Retina (tissue), 1 donor: Measurements from ENCODE around the gene MYO18A.
"Not testable (repeated sequence)": the region's sequence is repeated elsewhere in the genome, so short reads cannot be mapped to it uniquely, and the experiment has no call there.

Experiments used
- DNase-seq: peaks from one replicate; pipeline ENCODE4 v3.0.0-alpha.2; 2016

MYO18A gene

DNA sequence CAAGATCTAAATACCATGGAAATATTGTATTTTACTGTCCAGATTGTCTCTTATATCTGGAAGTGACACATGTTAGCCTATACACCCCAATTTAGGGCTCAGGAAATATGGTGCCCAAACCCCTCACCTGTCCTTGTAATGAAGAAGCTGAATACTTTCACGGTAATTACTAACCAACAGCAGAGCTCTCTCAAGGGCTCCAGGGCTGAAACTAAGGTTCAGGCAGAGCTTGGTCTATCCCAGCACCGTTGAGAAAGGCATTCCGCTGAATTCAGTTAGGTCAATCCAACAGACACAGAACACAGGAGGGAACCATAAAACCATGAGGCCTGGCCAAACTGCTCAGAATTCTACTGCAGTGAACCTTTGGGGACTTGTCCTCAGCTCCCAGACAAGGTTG is 14.9 kb downstream of the MYO18A start:
- no peak for DNase-seq

DNA sequence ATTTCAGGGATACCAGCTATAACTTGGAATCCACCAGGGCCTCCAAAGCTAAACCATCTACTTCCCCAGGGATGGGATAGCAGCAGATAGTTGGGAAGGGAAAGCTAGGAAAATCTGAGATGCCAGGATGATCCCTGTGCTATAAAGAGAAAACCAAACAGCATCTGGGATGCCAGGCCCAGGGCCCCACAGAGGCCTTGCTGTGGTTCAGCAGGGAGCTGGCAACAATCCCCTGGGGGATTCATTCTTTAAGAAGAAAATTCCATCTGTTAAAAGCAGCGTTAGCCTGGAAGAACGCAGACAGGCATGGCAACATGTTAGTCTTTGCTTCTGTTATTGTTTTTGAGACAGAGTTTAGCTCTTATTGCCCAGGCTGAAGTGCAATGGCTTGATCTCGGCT is 16.6 kb downstream of the MYO18A start:
- DNase-seq, result no peak

DNA sequence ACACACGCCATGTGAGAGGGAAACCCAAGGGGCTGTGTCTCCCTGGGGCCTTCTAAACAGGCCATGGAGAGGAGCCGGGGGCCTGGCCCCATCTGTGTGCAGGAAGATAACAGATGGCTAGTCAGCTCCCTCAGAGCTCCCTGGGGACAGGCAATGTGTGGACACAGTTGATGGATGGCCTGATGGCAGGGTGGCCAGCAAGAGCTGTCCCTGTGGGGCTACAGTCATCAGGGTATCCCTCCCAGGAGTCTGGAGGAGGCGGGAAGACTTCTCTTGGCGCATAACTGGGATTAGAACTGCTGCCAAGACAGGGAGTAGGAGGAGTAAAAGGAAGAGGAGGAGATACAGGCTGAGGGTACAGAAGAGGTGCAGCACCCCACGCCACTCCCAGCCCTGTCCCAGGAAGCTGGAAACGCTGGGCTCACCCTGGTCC is 17.3 kb downstream of the MYO18A start:
- no peak for DNase-seq

DNA sequence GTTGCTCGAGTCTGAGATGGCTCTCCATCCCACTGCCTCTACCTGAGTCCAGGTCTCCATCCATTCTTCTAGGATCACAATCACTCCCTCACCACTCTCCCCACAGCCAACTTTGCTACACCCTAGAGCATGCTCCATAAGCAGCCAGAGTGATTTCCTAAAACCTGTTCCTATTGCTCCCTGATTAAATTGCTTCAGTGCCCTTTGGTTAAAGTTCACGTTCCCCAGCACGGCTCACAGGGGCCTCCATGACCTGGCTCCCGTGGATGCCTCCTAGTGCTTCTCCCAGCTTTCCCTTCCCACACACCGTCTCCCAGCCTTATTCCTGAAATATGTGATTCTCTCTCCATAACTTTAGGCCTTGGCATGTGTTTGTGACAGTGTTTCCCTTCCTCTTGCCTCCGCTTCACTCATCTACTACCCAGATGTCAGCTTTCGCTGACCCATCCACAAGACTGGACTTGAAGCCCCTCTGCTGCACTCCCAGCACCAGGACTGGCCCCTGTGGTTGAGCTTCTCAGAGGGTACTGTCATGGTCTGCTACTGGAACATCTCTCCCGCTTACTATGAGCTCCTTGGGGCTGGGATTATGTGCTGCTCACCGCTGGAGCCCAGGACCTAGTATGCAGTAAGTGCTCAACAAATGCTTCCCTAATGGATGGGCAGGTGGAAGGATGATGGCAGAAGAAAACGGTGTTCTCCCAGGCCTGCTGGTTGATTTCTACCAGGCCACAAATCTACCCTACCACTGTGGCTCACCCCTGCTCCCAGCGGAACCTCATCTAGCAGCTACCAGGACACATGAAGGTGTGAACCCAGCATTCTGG is 17.9 kb downstream of the MYO18A start:
- DNase-seq, result no peak

DNA sequence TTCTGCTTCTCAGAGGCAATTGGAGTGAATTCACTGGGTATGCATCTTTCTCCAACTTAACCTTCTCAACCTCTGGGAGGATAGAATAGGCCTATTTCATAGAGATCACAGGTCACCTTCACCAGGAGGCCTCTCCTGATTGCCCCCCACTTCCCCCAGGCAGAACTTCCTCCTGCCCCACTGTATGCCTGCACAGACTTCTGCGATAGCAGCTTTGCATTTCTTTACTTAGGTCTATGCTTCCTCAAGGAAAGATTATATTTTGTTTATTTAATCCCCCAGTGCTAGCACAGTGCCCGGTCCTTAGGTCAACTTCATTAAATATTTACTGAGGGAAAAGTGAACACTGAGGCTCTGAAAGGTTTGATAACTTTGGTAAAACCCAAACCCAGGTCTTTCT is 19.9 kb downstream of the MYO18A start:
- DNase-seq, result no peak

DNA sequence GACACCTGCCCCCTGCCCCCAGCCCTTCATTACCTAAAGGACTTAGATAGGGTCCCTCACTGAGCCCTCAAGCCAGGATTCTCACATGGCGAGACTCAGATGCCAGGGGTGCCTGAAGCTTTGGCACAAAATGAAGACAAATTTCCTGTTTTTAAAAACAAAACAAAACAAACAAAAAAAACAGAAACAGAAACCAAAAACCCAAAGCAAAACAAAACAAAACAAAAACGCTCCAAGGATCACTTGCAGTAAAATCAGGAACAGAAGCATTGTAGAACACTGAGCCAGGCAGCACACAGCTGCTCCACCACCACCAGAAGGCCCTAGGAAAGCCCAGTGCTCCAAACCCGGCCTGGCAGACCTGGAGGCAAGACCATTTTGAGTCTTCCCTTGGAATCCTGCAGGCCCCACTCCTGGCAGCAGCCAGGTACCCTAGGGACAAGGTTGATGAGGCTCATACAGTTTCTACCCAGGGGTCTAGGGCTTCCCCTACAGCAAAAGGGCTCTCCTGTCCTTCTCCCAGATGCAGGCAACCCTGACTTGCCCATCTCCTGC is 20.8 kb downstream of the MYO18A start:
- no peak for DNase-seq

DNA sequence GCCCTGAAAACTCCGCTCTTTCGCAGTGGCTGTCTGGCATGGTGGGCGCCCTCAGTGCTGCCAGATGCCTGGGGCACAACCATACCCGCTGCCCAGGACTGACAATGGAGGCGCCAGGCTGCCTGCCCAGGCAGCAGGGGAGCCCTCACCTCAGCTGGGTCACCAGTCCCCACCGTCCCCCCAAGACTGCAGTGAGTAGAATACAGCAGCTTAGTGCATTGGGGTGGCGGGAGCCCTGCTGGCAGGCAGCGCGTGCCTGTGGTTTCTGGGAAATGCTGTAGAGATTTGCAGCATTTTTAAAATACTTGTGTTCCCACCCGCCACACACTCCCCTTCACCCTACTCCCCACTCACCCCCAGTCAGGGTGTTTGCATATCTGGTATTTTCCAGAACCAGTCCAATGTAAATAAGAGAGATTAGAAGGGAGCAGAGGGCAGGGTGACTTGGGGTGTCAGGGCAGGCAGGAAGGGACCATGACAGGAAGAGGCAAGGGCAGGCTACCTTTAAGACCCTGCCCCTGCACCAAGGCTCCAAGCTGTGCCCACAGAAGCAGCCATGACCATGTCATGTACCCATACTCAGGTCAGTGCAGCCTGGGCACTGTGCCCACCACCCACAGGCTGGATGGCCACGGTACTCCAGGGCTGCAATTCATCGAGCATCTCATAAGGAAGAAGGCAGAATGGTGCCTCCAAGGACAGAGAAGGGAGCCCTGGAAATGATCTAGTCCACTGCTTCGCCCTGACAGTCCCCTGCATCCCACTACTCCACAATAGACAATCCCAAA is 21.5 kb downstream of the MYO18A start:
- no peak for DNase-seq

DNA sequence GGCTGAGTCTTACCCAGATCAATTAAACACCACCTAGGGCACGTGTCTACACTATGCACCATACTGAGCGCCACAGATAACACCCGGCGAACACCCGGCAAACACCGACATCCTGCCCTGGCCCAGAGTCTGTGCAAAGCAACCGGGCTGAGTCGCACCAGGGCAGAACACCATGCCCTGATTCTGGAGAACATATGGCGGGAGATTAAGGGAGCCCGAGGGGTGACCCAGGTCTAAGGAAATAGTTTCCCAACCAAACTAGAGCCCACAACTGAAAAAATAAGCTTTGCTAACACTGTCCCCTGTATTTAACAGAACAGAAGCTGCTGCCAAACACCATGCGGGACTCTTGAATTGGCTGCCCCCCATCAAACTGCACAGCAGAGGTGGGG is 22.1 kb downstream of the MYO18A start:
- no peak for DNase-seq

DNA sequence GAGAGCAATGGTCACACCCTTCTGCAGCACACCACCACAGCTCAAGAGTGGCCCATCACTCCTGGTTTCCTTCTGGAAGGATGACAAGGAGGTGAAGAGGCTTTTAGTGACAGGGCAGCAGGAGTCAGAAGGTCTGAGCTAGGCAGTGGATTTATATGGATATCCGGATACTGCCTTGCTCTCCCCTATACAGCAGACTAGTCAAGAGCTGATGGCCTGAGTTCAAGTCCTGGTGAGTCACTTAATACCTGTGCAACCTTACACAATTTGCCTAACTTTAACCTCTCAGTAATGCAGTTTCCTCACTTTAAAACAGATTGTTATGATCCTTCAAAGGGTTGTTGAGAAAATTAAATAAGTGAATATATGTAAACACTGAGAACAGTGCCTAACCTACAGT is 22.9 kb downstream of the MYO18A start:
- no peak for DNase-seq

DNA sequence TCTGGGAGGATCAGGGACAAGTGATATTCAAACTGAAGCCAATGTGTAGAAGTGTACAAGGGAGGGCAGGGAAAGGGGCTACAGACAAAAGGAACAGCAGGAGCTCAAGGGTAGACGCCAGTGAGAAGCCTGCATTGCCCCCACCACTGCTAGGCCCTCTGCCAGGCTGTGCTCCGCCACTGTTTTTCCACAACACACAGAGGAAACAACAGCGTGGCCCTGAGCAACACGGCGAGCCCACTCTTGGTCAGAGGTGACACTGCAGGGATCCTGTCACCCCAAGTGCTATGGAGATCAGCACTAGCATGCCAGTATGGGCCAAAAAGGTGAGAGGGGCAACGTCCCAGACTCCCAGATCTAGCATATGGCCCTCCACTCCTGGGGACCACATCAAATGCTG is 23.4 kb downstream of the MYO18A start:
- DNase-seq, result no peak

DNA sequence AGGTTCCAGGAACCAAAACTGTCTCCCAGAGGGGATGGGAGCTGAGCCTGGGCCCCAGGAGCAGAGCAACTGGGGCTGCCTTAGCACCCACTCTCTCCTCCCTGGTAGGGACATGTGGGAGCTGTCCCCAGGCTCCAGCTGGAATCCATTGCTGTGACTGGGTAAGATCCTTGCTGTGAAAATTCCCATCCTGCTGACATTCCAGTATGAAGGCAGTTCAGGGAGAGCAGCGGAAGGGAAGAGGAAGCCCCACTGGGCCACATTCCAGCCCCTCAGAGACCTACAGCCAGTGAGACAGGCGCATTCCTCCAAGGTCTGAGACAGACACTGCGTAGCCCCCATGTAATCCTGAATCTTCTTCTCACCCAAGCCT is 24.2 kb downstream of the MYO18A start:
- DNase-seq, result no peak

DNA sequence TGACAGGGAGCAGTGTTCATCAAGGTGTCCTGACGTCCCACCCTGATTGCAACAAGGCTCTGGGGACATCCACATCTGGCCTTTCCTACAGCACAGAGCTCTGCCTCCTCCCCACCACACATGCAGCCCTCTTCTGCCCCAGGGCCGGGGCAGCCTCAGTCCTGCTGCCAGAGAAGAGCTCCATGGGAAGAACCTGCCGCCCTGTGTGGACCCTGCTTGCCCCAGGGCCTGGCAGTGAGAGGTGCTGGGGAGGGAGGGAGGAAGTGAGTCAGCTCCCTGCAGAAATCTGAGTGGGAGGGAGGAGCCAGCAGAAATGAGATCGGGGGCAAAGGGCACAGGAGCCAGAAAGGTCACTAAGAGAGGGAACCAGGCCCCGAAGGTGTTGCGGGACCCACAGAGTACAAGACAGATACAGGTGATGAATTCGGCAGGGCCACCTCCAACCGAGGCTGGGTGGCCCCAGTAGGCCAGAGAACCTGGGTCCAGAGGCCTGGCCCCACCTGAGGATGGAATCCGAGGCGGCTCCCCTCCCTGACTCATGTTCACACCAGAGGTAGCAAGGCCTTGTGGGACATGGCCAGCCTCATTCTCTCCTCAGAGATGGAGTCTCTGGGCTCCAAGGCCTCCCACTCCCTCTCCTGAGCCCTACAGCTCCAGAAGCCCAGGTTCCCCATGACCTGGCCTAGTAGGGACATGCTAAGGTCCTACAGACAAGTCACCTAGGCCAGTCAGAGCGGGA is 24.8 kb downstream of the MYO18A start:
- DNase-seq, result no peak

DNA sequence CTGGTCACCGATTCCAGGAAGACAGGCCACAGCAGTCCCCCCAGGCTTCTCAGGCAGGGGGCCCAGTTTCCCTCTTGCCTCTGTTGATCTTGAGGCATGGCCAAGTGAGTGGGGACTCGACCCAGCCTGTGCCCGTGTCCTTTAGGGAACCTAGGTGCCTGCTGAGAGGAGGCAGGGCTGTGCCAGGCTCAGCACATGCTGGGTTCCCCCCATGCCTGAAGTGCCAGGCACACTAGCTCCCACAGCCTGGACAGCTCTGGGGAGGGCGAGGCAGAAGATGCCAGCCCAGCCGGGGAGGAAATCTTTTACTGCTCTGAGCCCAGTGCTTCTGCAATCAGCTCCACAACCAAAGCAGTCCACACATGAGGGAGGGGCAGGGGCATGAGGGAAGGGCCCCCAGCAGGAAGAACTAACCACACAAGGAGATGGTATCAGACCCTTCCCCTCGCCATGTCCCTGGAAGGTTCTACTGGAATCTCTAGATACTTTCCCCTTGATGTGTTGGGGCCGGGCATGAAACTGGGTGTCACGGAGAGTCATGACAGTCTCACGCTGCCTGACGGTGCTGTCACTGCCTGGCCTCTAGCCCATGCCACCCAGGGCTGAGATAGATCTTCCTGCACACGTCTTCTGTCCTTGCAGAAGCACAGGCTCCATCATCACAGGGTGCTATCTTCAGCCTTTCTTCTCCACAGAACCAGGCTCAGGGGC is 25.5 kb downstream of the MYO18A start:
- DNase-seq, result no peak

DNA sequence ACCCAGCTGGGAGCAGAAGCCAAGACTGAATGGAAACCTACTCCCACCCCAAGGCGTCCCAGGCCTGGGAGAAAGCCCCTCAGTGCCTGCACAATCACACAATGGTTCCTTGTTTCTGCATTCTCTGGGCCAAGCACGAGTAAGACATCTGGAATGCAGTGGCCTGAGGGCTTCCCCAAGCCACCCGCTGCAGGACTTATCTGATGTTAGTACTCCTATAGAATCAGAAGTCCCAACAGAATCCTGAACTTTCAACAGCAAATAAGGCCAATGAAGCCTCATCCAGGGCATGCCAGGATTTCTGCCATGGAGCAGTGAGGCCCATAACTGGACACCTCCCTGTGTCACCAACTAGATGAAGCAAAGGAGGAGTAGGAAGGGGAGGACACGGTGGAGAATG is 28.6 kb downstream of the MYO18A start:
- no peak for DNase-seq

DNA sequence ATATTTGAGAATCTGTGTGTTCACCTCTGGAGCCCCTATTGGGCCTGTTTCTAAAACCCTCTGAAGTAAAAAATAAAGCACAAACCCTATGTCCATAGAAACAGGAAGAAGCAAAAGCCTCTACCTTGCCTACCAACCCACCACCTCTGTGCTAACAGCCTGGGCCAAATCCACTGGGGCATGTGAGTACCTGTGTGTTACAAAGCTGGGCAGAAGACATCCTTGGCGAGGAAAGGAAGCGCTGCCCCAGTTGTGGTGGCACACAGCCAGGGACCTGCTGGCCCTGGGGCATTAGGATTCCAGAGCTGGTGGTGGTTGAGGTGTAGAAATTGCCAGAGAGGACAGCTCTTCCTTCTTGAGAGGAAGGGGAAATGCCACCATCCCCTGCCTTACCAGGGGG is 30.0 kb downstream of the MYO18A start:
- DNase-seq, result no peak

DNA sequence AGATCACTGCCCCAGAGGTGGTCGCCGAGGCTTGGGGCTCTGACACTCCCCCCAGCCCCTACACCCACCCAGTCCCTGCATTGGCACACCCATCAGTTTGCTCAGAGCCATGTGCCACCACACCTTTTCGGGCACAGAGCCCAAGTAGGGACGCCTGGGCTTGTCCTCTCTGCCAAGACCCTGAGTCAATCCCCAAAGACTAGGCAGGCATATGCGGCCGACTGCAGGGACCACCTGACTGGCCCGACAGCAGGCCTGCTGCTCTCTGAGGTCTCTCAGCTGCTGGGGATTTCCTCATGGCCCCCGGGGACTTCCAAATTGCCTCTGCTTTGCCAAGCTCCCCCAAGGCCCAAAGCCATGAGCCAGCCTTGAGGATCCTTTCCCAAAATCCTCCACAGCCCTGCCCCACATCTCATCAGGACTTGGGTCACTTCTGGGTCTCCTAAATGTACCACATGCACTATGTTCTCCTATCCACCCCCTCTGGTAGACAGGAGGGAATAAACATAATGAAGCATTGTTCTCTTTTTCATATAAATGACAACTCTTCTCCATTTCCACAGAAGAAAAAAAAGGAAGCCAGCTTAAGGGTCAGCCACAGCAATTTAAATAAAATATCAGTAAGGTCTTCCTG is 30.6 kb downstream of the MYO18A start:
- DNase-seq, result no peak

DNA sequence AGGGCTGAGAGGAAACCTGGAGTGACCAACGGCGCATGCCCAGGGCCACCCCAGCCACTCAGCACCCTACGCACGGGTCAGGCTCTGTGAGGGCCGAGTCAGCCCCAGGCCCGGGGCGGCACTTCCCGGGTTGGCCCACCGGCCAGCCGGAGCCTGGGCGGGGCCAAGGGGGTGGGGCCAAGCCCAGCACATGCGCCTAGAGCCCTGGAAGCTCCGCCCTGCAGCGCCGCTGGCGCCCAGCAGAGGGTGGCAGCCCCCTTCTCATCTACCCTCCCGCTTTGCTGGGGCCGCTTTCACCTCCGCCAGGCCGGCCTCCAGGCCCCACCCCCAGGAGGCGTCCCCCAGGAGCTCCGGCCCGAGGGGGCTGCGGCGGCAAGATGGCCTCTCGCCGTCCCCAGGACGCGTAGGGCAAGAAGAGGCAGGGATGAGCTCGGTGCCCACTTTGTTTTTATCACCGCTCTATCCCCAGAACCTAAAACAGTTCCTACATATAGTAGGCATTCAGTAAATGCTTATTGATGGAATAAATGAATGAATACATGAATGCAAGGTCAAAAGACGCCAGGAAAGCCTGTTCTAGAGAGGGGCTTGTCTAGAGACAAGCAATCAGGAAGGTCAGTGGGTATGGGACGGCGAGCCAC is 31.3 kb downstream of the MYO18A start:
- peak; percentile 98 for DNase-seq

DNA sequence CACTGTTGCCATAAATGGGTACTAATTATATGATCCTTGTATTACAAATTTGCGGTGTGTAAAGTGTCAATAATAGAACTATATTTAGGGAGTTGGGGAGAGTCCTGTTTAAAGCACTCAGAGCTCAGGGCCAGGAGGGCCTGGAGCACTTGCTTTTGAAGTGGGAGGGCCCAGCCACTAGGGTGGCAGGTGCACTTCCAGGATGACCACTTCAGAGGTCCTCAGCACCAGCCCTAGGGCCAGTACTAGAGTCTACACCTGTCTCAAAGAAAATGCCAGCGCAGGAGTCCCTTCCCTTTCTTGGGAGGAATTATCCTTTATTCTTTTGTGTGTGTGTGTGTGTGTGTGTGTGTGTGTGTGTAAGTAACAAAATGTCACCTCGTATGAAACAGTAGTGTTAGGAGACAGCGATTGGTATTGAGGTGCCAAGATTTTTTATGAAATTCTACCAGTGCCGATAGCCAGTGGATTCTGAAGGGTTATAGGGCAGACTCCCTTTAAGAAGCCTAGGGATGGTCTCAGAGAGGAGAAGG is 31.9 kb downstream of the MYO18A start:
- DNase-seq, result no peak

DNA sequence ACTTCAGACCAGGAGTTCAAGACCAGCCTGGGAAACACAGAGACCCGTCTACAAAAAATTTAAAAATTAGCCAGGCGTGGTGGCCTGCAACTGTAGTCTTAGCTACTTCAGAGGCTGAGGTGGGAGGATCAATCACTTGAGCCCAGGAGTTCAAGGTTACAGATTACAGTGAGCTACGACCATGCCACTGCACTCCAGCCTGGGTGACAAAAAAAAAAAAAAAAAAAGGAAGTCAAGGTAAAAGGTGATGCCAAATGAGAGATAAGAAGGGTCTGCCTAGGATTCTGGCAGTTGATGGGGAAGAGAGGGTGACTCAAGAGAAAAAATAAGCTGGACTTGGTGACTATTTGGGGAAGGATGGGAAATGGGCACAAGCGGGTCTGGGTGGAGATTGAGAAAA is 32.5 kb downstream of the MYO18A start:
- no peak for DNase-seq

DNA sequence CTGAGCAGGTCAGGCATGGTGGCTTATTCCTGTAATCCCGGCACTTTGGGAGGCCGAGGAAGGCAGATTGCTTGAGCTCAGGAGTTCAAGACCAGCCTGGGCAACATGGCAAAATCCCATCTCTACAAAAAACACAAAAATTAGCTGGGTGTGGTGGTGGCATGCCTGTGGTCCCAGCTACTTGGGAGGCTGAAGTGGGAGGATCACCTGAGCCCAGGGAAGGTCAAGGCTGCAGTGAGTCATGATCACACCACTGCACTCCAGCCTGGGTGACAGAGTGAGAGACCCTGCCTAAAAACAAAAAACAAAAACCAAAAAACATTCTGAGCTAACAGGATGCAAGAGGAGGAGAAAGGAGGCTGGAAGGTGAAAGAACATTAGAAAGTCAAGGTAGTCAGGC is 33.0 kb downstream of the MYO18A start:
- not testable (repeated sequence) for DNase-seq

DNA sequence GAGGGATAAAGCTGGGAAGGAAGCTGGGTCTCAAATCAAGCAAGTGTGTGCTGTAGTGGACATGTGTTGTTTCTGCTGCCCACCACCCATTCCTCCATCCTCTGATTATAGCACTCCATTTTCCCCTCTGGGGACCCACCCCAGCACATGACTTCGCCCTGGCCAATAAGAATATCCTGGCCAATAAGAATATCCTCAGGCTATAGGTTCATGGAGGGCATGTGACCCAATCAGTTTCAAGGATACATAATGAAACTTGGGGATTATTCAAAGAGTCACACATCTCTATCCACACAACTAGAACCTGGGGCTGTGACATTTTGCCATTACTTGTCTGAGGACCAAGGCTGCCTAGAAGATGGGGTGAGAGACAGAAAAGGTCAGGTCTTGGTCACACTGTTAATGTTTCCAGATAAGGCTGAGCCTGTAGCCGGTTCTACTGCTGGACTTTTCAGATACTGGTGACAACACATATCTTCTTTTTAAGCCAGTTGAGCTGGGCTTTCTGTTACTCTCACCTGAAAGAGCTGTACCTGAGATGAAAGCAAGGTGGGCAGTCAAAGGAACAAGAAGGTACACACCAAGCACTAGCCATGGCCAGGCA is 33.7 kb downstream of the MYO18A start:
- DNase-seq, result no peak
